GM19023 (cell line): ENCODE data around the gene IL21R.

Experiments used
- ATAC-seq: cut with Tn5 transposase; IDR thresholded peaks from one replicate; pipeline ENCODE4 v1.9.1; 2021; ENCODE audit warnings: mild to moderate bottlenecking, moderate library complexity; ENCODE audit not compliant: unreplicated experiment

The IL21R gene

DNA sequence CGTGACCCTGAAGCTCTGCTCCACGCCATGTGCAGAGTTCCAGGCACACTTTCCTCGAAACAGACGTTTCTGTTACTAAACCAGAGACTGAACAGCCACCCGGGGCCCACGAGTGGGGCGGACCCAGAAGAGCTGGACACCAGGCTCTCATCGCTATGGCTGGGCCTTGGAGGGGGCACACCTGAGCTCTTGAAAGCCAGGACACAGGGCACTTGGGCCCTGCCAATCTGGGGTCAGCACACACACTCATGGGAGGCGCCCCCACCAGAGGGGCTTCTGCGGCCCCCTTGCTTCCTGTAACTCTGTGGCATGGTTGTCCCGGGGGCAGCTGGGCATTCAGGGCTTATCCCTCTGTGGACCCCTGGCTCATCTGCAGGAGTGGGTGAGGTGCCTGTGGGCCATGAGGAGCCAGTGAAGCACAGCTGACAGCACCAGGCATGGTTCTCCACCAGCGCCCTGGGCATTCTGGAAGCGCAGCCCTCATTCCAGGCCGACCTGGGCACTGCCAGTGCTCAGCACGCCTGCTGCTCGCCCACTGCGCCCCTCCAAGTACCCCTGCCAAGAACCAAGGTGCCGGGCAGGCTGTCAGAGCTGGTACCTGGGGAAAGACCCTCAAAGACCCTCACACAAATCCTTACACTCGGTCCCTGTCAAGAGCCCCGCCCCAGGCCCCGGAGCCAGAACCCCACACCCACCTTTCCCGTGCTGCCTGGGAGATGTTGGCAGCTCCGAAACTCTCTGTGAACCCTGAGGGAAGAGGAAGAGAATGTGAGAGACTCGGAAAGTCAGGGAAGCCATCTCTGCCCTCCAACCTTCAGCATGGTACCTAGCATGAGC, 61.1 kb downstream of the IL21R start:
- no peak for ATAC-seq

- no peak for ATAC-seq
These were observed 62.0 kb downstream of the IL21R start for GRCh38 chr16:27463741-27464591.

- no peak for ATAC-seq
These were observed 62.9 kb downstream of the IL21R start for GRCh38 chr16:27464626-27465482.

- ATAC-seq = no peak
These were observed 63.5 kb downstream of the IL21R start for GRCh38 chr16:27465483-27465879.

- ATAC-seq = no peak
These were observed 67.1 kb downstream of the IL21R start for GRCh38 chr16:27468941-27469531.

GRCh38 chr16:27470567-27471431, 68.8 kb downstream of the IL21R start:
- ATAC-seq = no peak

DNA sequence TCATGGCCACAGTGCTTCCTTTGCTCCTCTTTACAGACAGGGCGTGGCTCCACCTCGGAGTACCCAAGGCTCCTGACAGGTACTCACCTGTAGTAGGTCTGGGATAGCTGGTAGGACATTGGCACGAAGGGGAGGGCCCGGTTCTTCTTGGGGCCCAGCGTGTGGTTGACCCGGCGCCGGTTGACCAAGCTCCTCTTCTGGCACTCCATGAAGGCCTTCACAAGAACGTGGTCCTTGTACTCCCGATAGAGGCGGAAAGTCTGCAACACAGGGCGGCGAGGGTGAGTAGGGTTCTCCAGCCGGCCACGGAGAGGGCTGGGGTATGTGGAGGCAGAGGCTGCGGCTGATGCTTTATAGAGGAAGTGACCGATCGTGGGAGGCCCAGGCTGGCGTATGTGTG, 69.7 kb downstream of the IL21R start:
- no peak for ATAC-seq

DNA sequence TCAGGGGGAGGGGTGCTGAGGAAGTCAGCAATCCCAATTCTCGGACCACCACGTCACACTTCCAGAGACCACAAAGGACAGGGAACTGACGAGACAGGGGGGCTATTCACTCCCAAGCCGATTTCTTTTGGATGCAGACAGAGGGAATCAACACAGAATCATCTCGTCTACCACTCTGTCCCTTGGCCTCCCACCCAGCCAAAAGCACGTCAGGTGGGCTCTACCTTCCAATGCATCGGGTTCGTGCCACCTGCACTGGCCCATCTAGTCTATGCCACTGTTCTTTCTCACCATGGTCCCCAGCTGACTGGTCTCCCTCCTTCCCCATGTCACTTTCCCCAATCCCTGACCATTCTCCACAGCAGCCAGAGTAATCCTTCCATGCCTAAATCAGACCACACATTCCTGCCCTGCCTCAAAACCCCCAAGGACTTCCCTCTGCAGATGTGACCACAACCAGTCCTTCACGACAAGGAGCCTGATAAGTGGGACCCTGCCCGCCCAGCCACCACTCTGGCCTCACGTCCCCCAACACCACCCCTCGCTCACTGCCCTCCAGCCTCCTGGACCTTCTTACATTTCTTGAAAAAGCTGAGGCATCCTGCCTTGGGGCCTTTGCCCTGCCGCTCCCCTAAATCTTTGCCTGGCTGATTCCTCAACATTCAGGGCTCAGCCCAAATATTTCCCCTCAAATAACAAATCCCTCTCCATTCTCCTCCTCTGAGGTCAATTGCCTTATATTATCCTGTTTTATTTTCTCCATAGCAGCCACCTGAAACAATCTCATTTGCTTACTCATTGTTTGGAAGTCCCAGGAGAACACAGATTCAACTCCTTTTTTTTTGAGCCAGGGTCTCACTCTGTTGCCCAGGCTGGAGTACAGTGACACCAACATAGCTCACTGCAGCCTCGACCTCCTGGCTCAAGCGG, 70.4 kb downstream of the IL21R start:
- ATAC-seq = no peak

GRCh38 chr16:27473101-27473900, 71.3 kb downstream of the IL21R start:
- no peak for ATAC-seq

DNA sequence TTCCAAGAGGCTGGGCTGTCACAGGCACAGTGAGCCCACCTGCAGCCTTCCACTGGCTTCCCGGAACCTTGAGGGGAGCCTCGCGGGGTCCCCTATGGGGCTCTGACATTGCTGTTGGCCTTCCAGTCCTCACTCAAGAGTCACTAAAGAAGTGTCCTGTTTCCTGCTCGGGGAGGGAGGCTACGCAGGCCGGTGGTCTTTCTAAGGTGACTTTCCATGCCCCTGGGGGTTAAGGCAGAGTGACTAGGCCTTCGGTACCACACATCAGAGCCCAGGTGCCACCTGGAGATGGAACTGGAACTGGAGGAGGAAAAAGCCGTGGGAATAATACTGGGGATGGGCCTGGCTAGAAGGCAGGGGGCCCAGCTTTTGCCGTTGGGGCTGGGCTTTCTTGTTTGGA, 72.1 kb downstream of the IL21R start:
- no peak for ATAC-seq

GRCh38 chr16:27474921-27475320, 72.9 kb downstream of the IL21R start:
- no peak for ATAC-seq

DNA sequence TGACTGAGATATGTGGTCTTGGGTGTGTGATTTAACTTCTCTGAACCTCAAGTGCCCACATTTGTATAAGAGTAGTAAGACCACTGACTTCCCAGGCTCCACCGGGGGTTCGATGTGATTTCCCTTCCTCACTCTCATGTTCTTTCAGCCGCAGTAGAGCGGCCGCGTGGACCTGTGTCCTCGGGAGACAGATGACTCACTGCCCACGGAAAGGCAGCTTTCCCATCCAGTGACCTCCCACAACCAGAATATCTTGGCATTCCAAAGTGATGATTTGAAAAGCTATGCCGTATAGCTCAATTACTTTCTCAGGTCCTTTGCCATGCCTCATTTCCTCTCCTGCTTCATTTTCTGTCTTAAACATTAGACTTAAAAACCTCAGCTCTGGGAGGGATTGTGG, 73.6 kb downstream of the IL21R start:
- ATAC-seq = no peak

- ATAC-seq = no peak
These were observed 74.3 kb downstream of the IL21R start for GRCh38 chr16:27476240-27476639.

GRCh38 chr16:27480761-27481160, 78.8 kb downstream of the IL21R start:
- ATAC-seq = no peak

DNA sequence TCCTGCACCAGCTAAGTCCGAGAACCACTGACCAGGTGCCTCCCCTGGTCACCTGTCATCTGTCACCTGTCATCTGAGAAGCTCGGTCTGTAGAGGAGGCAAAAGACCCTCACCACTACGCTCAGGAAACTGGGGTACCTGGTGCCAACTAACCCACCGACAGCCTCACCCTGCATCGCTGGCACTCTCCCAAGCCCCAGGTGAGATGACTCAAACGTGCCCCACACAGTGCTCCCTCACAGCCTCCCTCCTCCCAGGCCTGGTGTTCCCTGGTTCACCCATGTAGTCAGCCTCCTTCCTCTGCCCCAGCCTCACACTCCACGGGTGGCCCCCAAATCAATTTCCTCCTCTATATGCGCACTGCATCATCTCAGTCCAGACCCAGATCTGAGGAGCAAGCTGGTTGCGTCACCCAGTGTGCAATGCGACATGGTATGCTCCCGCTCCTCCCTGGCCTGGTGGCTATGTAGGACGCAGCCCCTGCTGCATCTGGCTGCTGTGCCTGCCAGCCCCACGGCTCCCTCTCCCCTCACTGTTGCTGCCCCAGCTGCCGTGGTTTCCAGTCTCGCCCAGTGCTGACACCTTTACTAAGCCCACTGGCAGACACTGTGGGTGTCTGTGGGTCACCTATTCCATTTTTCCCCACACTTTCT, 79.4 kb downstream of the IL21R start:
- no peak for ATAC-seq

DNA sequence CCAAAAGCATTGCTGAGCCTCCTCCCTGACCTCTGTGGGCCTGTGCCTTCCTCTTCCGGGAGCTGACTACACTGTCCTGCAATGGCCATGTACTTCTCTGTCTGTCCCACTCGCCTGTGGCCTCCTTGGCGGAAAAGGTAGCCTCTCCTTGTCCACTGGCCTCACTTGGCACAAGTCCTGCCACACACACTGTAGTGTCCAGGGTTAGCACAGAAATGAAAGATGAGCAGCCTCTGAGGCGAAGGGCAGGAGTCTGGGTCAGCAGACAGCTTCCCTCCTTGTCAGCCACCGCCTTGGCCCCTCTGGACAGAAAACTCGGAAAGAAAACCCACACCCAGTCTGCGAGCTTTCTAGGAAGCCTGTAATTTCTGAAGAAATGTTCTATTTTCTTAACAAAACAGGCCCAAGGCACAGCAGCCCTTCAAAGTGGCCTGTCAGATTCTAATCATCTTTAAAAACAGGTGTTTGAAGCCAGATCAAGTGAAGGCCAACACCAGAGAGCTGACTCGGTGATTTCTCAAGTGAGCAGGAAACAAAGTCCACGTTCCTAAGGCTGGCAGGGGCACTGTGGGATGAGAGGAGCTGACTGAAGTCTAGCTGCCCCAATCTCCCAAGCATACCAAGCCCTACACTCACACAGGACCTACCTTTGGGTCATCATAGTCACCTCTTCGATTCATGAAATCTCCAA, 80.6 kb downstream of the IL21R start:
- ATAC-seq = no peak

GRCh38 chr16:27483088-27483437, 81.1 kb downstream of the IL21R start:
- no peak for ATAC-seq
